Measurements from ENCODE around the gene CDC25B. TPM values are rescaled to one million over a fixed set of nuclear protein-coding genes. Genes with fewer than 3 reads are reported as not detected.

The CDC25B gene
- total and polyA plus RNA-seq, 10 of the 15 experiments (the other 5 are each of a cell fraction or from before 2014, with no cell fraction given) = 4.6 to 58.8 (median 24.6) TPM

GRCh38 chr20:3795511-3796468 is at the start of gene CDC25B (continued):
- TF ChIP-seq CHD4 (IDR thresholded peaks at IDR 0.05) = no peak
- no peak for TF ChIP-seq FOS (IDR thresholded peaks at IDR 0.05; ENCODE audit: borderline replicate concordance, extremely low read depth, insufficient read length)
- TF ChIP-seq ZZZ3 (IDR thresholded peaks at IDR 0.05; ENCODE audit: control insufficient read depth, insufficient read length, low read depth) = no peak
- TF ChIP-seq CBX3 (IDR thresholded peaks at IDR 0.05; ENCODE audit: borderline replicate concordance, low read depth) = no peak
- TF ChIP-seq HDAC6 (IDR thresholded peaks at IDR 0.05; ENCODE audit: unreplicated experiment) = no peak
- no peak for TF ChIP-seq ZNF622 (IDR thresholded peaks at IDR 0.05)
- TF ChIP-seq ELK1 (IDR thresholded peaks at IDR 0.05; ENCODE audit: low read depth, low read length) = no peak
- TF ChIP-seq FOXM1 (IDR thresholded peaks at IDR 0.05; ENCODE audit: low read depth, low read length) = peak; percentile 89
- TF ChIP-seq NR2C2 (IDR thresholded peaks at IDR 0.05; ENCODE audit: borderline replicate concordance, control insufficient read depth, insufficient read length, low read depth) = no peak
- TF ChIP-seq TCF7 (IDR thresholded peaks at IDR 0.05; ENCODE audit: borderline replicate concordance) = no peak
- 0 out of 2 replicates have a peak, but pooled peaks have one; percentile 7 for TF ChIP-seq REST (IDR thresholded peaks at IDR 0.05; ENCODE audit: low read depth, low read length)
- peak; percentile 29; the same call in 1 of the 2 replicates for TF ChIP-seq RFX5 (IDR thresholded peaks at IDR 0.05; ENCODE audit: low read depth, low read length)
- TF ChIP-seq CHD1 (IDR thresholded peaks at IDR 0.05; ENCODE audit: low read depth, low read length) = no peak
- TF ChIP-seq TAF1 (IDR thresholded peaks at IDR 0.05; ENCODE audit: borderline replicate concordance, low read depth, low read length) = no peak; the same call in 1 of the 2 replicates
- no peak for TF ChIP-seq CEBPB (IDR thresholded peaks at IDR 0.05; ENCODE audit: borderline replicate concordance in 1 of 2, low read depth in 2 of 2, low read length in 2 of 2)
- no peak for TF ChIP-seq TBL1XR1 (IDR thresholded peaks at IDR 0.05; ENCODE audit: low read depth, low read length)
- no peak for TF ChIP-seq PBX3 (IDR thresholded peaks at IDR 0.05; ENCODE audit: insufficient replicate concordance, low read depth, low read length)
- no peak for TF ChIP-seq ASH2L (IDR thresholded peaks at IDR 0.05; ENCODE audit: borderline replicate concordance, low read depth)
- no peak for TF ChIP-seq SREBF1 (IDR thresholded peaks at IDR 0.05; ENCODE audit: low read length)
- TF ChIP-seq ZSCAN29 (IDR thresholded peaks at IDR 0.05) = no peak
- no peak for TF ChIP-seq SUPT20H (IDR thresholded peaks at IDR 0.05; ENCODE audit: borderline replicate concordance, control insufficient read depth, low read depth, low read length)
- no peak for TF ChIP-seq SKIL (IDR thresholded peaks at IDR 0.05; ENCODE audit: low read depth, poor library complexity, severe bottlenecking)

Measured in GM12878 (cell line).